ENCODE measurements around the gene PVR. TPM values are rescaled to one million over a fixed set of nuclear protein-coding genes. Genes with fewer than 3 reads are reported as not detected.

PVR gene
- total and polyA plus RNA-seq, 10 of the 15 experiments (the other 5 are each of a cell fraction or from before 2014, with no cell fraction given), result 0.07 to 4.0 (median 1.9) TPM

GRCh38 chr19:44672226-44672625, 28.5 kb downstream of the PVR start:
- in situ Hi-C loops (cut with MboI), result no loop called here
- Histone ChIP-seq H3K4me2 (ENCODE audit: control insufficient read depth, insufficient read depth) (no peak overlapping the region), H4K20me1 (ENCODE audit: control insufficient read depth, insufficient read depth) (no peaks in the 10 kb centered on the region), H3K9ac (ENCODE audit: control insufficient read depth, insufficient read depth, low read length) (no peak overlapping the region), H2AFZ (ENCODE audit: control insufficient read depth, low read depth, low read length) (no peak overlapping the region), H3K36me3 (ENCODE audit: control insufficient read depth in 2 of 2, insufficient read depth in 2 of 2, low read length in 1 of 2) (no peaks in the 10 kb centered on the region), H3K4me3 (no peak overlapping the region), H3K4me1 (ENCODE audit: control insufficient read depth, insufficient read depth, low read length) (no peaks in the 10 kb centered on the region), H3K27ac (ENCODE audit: control insufficient read depth, insufficient read depth) (no peak overlapping the region), H3K79me2 (ENCODE audit: control insufficient read depth, insufficient read depth, low read length) (no peaks in the 10 kb centered on the region), H3K9me3 (replicated peaks; ENCODE audit: control insufficient read depth, insufficient read depth, low read length) (peaks cover 2% of the 10 kb centered on the region; the same call in 2 of the 3 replicates), H3K27me3 (replicated peaks in 1 of 2; ENCODE audit: control insufficient read depth in 2 of 2, insufficient read depth in 2 of 2, low read length in 1 of 2) (no peaks in the 10 kb centered on the region)
- TF ChIP-seq NFIC (IDR thresholded peaks at IDR 0.05; ENCODE audit: low read depth, low read length) (no peak), MLLT1 (IDR thresholded peaks at IDR 0.05) (0 out of 2 replicates have a peak, but pooled peaks have one; percentile 67), ZNF24 (IDR thresholded peaks at IDR 0.05) (peak; percentile 38; the same call in 1 of the 2 replicates), SRF (IDR thresholded peaks at IDR 0.05; ENCODE audit: low read depth in 2 of 2, low read length in 2 of 2) (0 out of 4 replicates have a peak, but pooled peaks of 1 of the 2 experiments have one; percentile 52), IKZF2 (IDR thresholded peaks at IDR 0.05) (no peak)
- WGBS (ENCODE audit: insufficient coverage, insufficient replicate concordance, low lambda C conversion rate, missing lambda C conversion rate), result 32% methylated on average over 1 of the region's 1 CpG
- ChIA-PET SMC1A (ENCODE audit: uncharacterized antibody, unreplicated experiment) (no interaction called here), CTCF (interaction anchor here (1.0 kb wide), 1 partner anchor 14 kb away, joined by 3 read pairs; no protein-coding TSS in a partner anchor), RAD21 (ENCODE audit: unreplicated experiment) (no interaction called here), POLR2A (no interaction called here)
- no peak for ATAC-seq
- no peak for DNase-seq (ENCODE audit: low read depth, low spot score)
- FAIRE-seq, result no peak
- no TSS peak for BruUV-seq (replicated peaks)
- intact Hi-C loops (cut with micrococcal nuclease; ENCODE audit: unreplicated experiment), result no loop called here

GRCh38 chr19:44673510-44673909, 29.8 kb downstream of the PVR start:
- POLR2A ChIA-PET, result no interaction called here
- in situ Hi-C loops (cut with MboI) (no loop called here), intact Hi-C loops (cut with micrococcal nuclease; ENCODE audit: unreplicated experiment) (no loop called here)
- BruUV-seq (replicated peaks), result no TSS peak
- WGBS (ENCODE audit: insufficient coverage, insufficient replicate concordance, low lambda C conversion rate, missing lambda C conversion rate), result 6% methylated on average over 4 of the region's 4 CpGs
- Histone ChIP-seq H3K27me3 (replicated peaks in 1 of 2; ENCODE audit: control insufficient read depth in 2 of 2, insufficient read depth in 2 of 2, low read length in 1 of 2) (no peaks in the 10 kb centered on the region), H3K4me2 (ENCODE audit: control insufficient read depth, insufficient read depth) (no peak overlapping the region), H2AFZ (ENCODE audit: control insufficient read depth, low read depth, low read length) (no peak overlapping the region), H3K36me3 (ENCODE audit: control insufficient read depth in 2 of 2, insufficient read depth in 2 of 2, low read length in 1 of 2) (no peaks in the 10 kb centered on the region), H4K20me1 (ENCODE audit: control insufficient read depth, insufficient read depth) (no peaks in the 10 kb centered on the region), H3K79me2 (ENCODE audit: control insufficient read depth, insufficient read depth, low read length) (no peaks in the 10 kb centered on the region), H3K9me3 (replicated peaks; ENCODE audit: control insufficient read depth, insufficient read depth, low read length) (peaks cover 2% of the 10 kb centered on the region; the same call in 2 of the 3 replicates), H3K4me3 (no peak overlapping the region), H3K4me1 (ENCODE audit: control insufficient read depth, insufficient read depth, low read length) (no peaks in the 10 kb centered on the region), H3K9ac (ENCODE audit: control insufficient read depth, insufficient read depth, low read length) (no peak overlapping the region), H3K27ac (ENCODE audit: control insufficient read depth, insufficient read depth) (no peak overlapping the region)
- FAIRE-seq (no peak), DNase-seq (ENCODE audit: low read depth, low spot score) (no peak), ATAC-seq (no peak)
- SMC1A ChIA-PET (ENCODE audit: uncharacterized antibody, unreplicated experiment), result no interaction called here
- CTCF ChIA-PET, result interaction anchor here (0.9 kb wide), 2 partner anchors 10 to 111 kb away, joined by 3 read pairs; no protein-coding TSS in a partner anchor
- RAD21 ChIA-PET (ENCODE audit: unreplicated experiment), result no interaction called here
- TF ChIP-seq LARP7 (IDR thresholded peaks at IDR 0.05), result no peak
- no peak for TF ChIP-seq NR2F1 (conservative IDR thresholded peaks at IDR 0.05)
- TF ChIP-seq POLR2A (IDR thresholded peaks at IDR 0.05; ENCODE audit: low read depth, low read length), result no peak
- TF ChIP-seq RB1 (IDR thresholded peaks at IDR 0.05; ENCODE audit: borderline replicate concordance), result no peak
- TF ChIP-seq RFX5 (IDR thresholded peaks at IDR 0.05; ENCODE audit: low read depth, low read length), result no peak
- TF ChIP-seq HDAC2 (IDR thresholded peaks at IDR 0.05), result no peak
- TF ChIP-seq CEBPB (IDR thresholded peaks at IDR 0.05; ENCODE audit: borderline replicate concordance in 1 of 2, low read depth in 2 of 2, low read length in 2 of 2), result no peak
- TF ChIP-seq SKIL (IDR thresholded peaks at IDR 0.05; ENCODE audit: low read depth, poor library complexity, severe bottlenecking), result no peak
- no peak for TF ChIP-seq POLR2AphosphoS2 (IDR thresholded peaks at IDR 0.05; ENCODE audit: low read depth, low read length)
- no peak for TF ChIP-seq POLR2AphosphoS5 (IDR thresholded peaks at IDR 0.05; ENCODE audit: low read length)
- no peak for TF ChIP-seq TCF3 (IDR thresholded peaks at IDR 0.05; ENCODE audit: borderline replicate concordance, insufficient read depth, low read depth, low read length)
- TF ChIP-seq SIN3A (IDR thresholded peaks at IDR 0.05; ENCODE audit: low read depth, low read length), result no peak
- no peak for TF ChIP-seq ATF7 (IDR thresholded peaks at IDR 0.05; ENCODE audit: low read depth)
